HG03342 (cell line): ENCODE results near the gene MOK.

Experiments
- ATAC-seq: cut with Tn5 transposase; IDR thresholded peaks from one replicate; pipeline ENCODE4 v1.9.1; 2021; ENCODE audit warnings: mild to moderate bottlenecking, moderate library complexity; ENCODE audit not compliant: unreplicated experiment

MOK gene

GRCh38 chr14:102285106-102285505 is 19.9 kb downstream of the MOK start:
- no peak for ATAC-seq

- no peak for ATAC-seq
Observed at GRCh38 chr14:102283631-102284129, 21.3 kb downstream of the MOK start.

- no peak for ATAC-seq
Observed at GRCh38 chr14:102282751-102283465, 22.1 kb downstream of the MOK start.

GRCh38 chr14:102280376-102280962 is 24.5 kb downstream of the MOK start:
- no peak for ATAC-seq

- no peak for ATAC-seq
Observed at GRCh38 chr14:102279688-102280348, 25.1 kb downstream of the MOK start.

- ATAC-seq: no peak
Observed at GRCh38 chr14:102279282-102279681, 25.7 kb downstream of the MOK start.

- no peak for ATAC-seq
Observed at GRCh38 chr14:102278631-102278935, 26.4 kb downstream of the MOK start.

- no peak for ATAC-seq
Observed at GRCh38 chr14:102277874-102278630, 26.9 kb downstream of the MOK start.

GRCh38 chr14:102275866-102276265 is 29.1 kb downstream of the MOK start:
- ATAC-seq: no peak

GRCh38 chr14:102272392-102272791 is 32.6 kb downstream of the MOK start:
- no peak for ATAC-seq

- ATAC-seq: no peak
Observed at GRCh38 chr14:102264775-102265174, 40.2 kb downstream of the MOK start.

GRCh38 chr14:102264355-102264754 is 40.6 kb downstream of the MOK start:
- no peak for ATAC-seq

GRCh38 chr14:102262929-102263462 is 42.0 kb downstream of the MOK start:
- no peak for ATAC-seq

GRCh38 chr14:102258136-102258535 is 46.8 kb downstream of the MOK start:
- ATAC-seq: no peak

- no peak for ATAC-seq
Observed at GRCh38 chr14:102256716-102257115, 48.2 kb downstream of the MOK start.

- ATAC-seq: no peak
Observed at GRCh38 chr14:102255401-102256190, 49.4 kb downstream of the MOK start.

- no peak for ATAC-seq
Observed at GRCh38 chr14:102252834-102253801, 51.8 kb downstream of the MOK start.

- ATAC-seq: no peak
Observed at GRCh38 chr14:102251161-102251560, 53.8 kb downstream of the MOK start.

GRCh38 chr14:102250636-102251035 is 54.3 kb downstream of the MOK start:
- ATAC-seq: no peak
